Cerebellar cortex (tissue), 1 donor: Measurements from ENCODE around the gene KLC4.
A peak's percentile ranks its signal among the peaks of the same experiment; 100 is the strongest.
"Not testable (repeated sequence)": the region's sequence is repeated elsewhere in the genome, so short reads cannot be mapped to it uniquely, and the experiment has no call there.

Source experiments
- DNase-seq: peaks from one replicate; pipeline ENCODE4 v3.0.0-alpha.2; 2015; ENCODE audit warnings: low spot score

The KLC4 gene

GRCh38 chr6:43093436-43094289, 34.2 kb downstream of the KLC4 start:
- DNase-seq, result peak; percentile 75

GRCh38 chr6:43095939-43096338, 36.5 kb downstream of the KLC4 start:
- no peak for DNase-seq

- no peak for DNase-seq
These were observed 37.1 kb downstream of the KLC4 start for GRCh38 chr6:43096451-43097097.

GRCh38 chr6:43097098-43097489, 37.7 kb downstream of the KLC4 start:
- no peak for DNase-seq

DNA sequence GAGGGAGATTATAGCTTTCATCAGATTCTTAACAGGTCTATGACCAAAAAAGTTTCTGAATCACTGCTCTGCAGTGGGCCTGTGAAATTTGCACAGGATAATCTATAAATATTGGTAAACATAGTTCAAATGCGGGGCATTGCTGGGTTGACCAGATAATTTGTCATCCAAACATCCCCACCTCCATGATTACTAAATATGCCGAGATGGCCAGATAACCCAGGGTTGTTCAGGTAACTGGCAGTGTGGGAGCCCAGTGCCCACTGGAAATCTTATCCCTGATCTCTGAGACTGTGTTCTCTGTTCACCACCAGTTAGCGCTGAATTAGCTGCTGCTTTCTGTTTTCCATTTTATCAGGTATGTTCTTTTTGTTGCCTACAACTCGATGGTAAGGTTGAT, 38.1 kb downstream of the KLC4 start:
- DNase-seq, result no peak

GRCh38 chr6:43101497-43101896, 42.1 kb downstream of the KLC4 start:
- no peak for DNase-seq

GRCh38 chr6:43103253-43103876, 43.9 kb downstream of the KLC4 start:
- DNase-seq, result no peak

DNA sequence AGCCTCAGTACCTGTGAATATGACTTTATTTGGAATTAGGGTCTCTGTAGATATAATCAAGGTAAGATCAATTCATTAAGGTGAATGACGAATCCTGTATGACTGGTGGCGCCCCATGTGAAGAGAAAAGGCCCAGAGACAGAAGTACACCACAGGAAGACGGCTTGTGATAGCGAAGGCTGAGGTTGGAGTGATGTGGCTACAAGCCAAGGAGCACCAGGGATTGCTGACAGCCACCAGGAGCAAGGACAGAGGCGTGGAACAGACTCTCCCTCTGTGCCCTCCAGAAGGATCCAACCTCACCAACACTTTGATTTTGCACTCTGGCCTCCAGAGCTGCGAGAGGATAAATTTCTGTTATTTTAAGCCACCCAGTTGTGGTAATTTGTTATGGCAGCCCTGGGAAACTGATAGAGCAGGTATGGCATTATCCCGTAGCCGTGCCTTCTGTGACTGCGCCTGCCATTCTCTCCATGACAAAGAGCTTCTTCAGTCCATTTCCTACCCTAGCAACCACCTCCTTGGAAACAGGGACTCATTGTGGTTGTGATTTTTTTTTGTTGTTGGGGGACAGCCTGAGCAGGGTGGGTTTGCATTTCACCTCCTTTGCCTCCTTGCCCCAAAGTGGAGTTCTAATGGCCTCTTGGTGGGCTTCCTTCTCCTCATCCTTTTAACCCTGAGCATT, 46.2 kb downstream of the KLC4 start:
- no peak for DNase-seq

GRCh38 chr6:43107344-43108062, 48.1 kb downstream of the KLC4 start:
- no peak for DNase-seq

DNA sequence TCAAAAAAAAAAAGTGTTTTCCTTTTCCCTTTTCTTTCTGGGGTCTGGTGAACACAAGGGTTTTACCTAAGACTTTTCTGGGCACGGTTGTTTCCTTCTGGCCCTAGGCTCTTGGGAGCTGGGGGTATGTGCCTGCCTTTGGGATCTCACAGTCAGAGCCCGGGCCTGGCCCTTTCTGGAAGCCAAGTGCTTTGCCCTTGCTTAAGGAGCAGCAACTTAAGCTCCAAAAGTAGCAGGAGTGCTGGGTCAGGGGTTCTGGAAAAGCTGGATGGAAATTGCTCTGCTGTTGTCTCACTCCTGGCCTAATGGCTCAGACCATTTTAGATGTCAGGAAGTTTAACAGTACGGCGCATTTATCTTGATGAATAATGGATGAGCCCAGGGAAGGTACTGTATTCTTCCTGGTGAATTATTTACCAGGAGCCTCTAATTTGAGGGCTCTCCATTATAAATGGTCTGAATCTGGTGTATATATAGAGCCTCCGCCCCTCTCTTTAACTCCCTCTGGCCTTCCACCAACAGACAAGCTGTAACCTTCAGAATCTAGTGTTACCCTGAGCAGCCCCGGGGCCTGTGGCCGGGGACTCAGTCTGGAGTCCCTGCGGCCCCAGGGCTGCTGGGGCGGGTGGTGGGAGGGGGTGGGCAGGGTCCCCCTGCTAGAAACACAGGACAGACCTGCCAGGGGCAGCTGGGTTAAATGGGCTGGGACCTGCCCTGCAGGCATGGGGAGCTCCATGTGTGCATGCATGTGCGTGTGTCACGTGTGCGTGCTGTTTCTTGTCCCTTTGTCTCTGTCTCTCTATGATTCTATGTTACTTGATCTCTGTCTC, 54.2 kb downstream of the KLC4 start:
- DNase-seq, result no peak

GRCh38 chr6:43115365-43115764, 55.9 kb downstream of the KLC4 start:
- DNase-seq, result no peak

DNA sequence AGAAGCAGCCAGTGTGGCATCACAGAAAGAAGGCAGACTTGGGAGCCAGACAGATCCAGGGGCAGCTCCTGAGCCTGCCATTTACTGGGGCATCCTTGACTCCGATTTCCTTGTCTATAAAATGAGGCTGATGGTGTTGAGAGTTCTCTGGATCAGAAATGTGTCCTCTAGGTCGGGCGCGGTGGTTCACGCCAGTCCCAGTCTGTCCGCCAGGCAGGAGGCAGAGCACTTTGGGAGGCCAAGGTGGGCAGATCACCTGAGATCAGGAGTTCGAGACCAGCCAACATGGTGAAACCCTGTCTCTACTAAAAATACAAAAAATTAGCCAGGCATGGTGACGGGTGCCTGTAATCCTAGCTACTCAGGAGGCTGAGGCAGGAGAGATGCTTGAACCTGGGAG, 58.0 kb downstream of the KLC4 start:
- DNase-seq, result not testable (repeated sequence)

DNA sequence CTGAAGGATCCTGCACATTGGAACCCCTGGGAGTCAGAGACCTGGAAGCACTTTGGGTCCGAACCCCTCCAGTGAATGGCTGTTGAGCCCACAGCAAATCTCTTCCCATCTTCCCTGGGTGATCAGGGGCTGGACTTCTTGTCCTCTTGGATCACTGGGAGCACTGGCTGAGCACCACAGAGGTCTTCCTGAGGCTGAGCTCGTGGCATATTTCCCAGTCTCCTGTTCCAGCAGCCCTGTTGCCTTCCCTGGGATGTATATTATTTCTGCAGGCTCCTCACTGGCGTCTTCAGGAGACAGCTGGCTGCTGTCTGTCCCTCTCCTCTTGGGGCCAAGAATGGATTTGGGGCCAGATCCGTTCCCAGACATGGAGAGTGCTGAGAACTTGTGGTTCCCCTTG, 60.1 kb downstream of the KLC4 start:
- no peak for DNase-seq

- no peak for DNase-seq
These were observed 60.8 kb downstream of the KLC4 start for GRCh38 chr6:43120101-43120763.

DNA sequence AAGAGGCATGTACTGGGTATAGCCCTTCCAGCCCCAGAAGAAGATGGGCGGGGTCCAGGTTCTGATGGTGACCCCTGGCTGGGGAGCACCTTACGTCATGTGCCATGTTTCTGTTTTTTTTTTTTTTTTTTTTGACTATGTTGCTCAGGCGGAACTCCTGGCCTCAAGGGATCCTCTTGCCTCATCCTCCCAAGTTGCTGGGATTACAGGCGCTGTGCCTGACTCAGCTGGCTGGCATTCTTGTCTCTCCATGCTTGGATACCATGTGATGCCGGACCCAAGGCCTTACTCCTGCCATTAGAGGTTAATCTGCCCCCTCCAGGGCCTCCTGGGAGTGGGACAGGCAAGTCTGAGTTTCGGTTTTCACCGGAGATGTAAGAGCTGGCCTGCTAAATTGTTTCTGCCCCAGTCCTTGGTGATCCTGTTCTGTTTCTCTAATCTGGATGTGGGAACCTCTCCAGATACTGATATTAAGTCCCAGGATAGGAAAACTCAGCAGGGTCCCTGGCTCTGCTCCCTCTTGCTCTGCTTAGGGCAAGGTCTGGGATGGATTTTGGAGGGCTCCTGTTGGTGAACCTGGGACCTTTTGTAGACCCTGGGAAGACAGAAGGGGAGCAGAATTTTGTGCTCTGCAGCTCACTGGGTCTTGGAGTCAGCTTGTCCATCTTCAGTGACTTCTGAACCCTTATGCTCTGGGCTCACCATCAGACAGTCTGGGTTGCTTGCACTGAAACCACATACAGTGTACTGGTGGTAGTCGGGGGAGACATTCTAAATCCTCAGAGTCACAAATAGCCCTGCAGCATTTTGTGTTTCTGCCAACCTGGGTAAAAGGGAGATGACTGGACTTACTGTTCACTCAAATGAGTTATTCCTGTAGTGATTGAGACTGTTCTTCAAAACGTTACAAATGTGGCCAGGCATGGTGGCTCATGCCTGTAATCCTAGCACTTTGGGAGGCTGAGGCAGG, 61.8 kb downstream of the KLC4 start:
- DNase-seq, result peak; percentile 71

GRCh38 chr6:43122146-43122545, 62.7 kb downstream of the KLC4 start:
- DNase-seq, result no peak

- DNase-seq, result peak; percentile 64
These were observed 64.3 kb downstream of the KLC4 start for GRCh38 chr6:43123461-43124314.

DNA sequence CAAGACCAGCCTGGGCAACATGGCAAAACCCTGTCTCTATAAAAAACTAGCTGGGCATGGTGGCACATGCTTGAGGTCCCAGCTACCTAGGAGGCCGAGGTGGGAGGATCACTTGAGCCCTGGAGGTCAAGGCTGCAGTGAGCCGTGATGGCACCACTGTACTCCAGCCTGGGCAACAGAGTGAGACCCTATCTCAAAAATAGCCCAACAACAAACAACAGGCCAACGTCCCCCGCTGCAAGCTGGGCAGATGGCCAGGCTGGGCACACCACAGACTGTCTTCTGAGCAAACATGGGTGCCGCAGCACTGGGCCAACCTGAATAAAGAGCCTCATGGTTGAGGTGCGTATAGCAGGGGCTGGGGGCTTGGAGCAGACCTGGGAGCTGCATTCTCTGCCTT, 65.0 kb downstream of the KLC4 start:
- no peak for DNase-seq
